ENCODE data around the gene KLF2.
"Not testable (repeated sequence)": the region's sequence is repeated elsewhere in the genome, so short reads cannot be mapped to it uniquely, and the experiment has no call there.

The KLF2 gene

GRCh38 chr19:16337809-16338469 is 13.3 kb downstream of the KLF2 start:
- Mint-ChIP-seq H3K9me3 (peaks cover 2 to 4% of the 10 kb centered on the region in 2 donors), H3K4me1 (peaks cover 40 to 65% of the 10 kb centered on the region in 2 donors), H3K27ac (peak overlapping the region; percentile 56), H3K36me3 (no peaks in the 10 kb centered on the region), H3K4me3 (peak overlapping the region in 1 of 2 donors; percentile 52), H3K27me3 (no peaks in the 10 kb centered on the region)
- DNase-seq (no peak), ATAC-seq (replicated peaks) (no peak)

- Mint-ChIP-seq H3K27me3 (no peaks in the 10 kb centered on the region), H3K36me3 (no peaks in the 10 kb centered on the region), H3K4me3 (peak overlapping the region; percentile 63 to 68), H3K9me3 (peaks cover 2 to 4% of the 10 kb centered on the region in 2 donors), H3K27ac (peak overlapping the region; percentile 91), H3K4me1 (peaks cover 42 to 69% of the 10 kb centered on the region in 2 donors)
- ATAC-seq (replicated peaks) (peak; percentile 57 to 66), DNase-seq (peak; percentile 73)
Observed at GRCh38 chr19:16338470-16339360, 14.1 kb downstream of the KLF2 start.

- DNase-seq = no peak
- Mint-ChIP-seq H3K36me3 (no peaks in the 10 kb centered on the region), H3K27me3 (no peaks in the 10 kb centered on the region), H3K4me1 (peaks cover 39 to 67% of the 10 kb centered on the region in 2 donors), H3K4me3 (peak overlapping the region; percentile 63 to 68), H3K27ac (no peak overlapping the region), H3K9me3 (peaks cover under 1 to 4% of the 10 kb centered on the region in 2 donors)
- ATAC-seq (replicated peaks) = peak in 1 of 2 donors; percentile 0
Observed at GRCh38 chr19:16339361-16339725, 14.7 kb downstream of the KLF2 start.

DNA sequence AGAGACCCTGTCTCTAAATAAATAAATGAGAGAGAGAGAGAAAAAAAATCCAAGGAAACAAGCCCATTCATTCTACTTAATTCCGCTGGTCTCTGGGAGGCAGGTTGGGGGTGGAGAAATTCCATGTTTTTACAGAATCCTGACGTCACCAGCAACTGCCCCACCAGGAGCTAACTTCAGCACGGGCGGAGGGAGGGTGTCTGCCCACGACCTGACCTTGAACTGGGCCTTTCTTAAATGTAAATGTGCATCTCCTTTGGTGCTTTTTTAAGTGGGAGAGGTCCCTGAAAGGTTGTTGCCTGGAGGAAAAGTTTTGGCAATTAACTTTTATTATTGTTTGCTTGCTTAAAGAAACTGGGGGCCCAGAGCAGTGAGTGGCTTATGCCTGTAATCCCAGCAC is 15.5 kb downstream of the KLF2 start:
- Mint-ChIP-seq H3K4me3 (no peak overlapping the region), H3K27me3 (no peaks in the 10 kb centered on the region), H3K4me1 (peaks cover 37 to 63% of the 10 kb centered on the region in 2 donors), H3K9me3 (peaks cover 0 to 4% of the 10 kb centered on the region in 2 donors), H3K36me3 (no peaks in the 10 kb centered on the region), H3K27ac (peak overlapping the region; percentile 25)
- ATAC-seq (replicated peaks) (no peak), DNase-seq (no peak)

DNA sequence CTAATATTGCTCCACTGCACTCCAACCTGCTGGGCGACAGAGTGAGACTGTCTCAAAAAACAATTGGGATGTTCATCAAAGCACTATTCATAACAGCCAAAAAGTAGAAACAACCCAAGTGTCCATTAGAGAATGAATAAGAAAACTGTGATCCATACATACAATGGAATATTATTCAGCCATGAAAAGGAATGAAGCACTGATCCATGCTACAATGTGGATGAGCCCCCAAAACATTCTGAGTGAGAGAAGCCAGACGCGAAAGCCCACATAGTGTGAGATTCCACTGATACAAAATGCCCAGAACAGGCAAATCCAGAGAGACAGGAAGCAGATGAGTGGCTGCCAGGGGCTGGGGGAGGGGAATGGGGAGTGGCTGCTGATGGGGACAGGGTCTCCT is 16.0 kb downstream of the KLF2 start:
- ATAC-seq (replicated peaks) (no peak), DNase-seq (no peak)
- H3K9me3 Mint-ChIP-seq = peaks cover 0 to 4% of the 10 kb centered on the region in 2 donors
- H3K27ac Mint-ChIP-seq = peak overlapping the region; percentile 59
- H3K4me3 Mint-ChIP-seq = peak overlapping the region in 1 of 2 donors; percentile 25
- H3K27me3 Mint-ChIP-seq = no peaks in the 10 kb centered on the region
- H3K4me1 Mint-ChIP-seq = peaks cover 37 to 63% of the 10 kb centered on the region in 2 donors
- H3K36me3 Mint-ChIP-seq = no peaks in the 10 kb centered on the region

- Mint-ChIP-seq H3K4me1 (peaks cover 37 to 57% of the 10 kb centered on the region in 2 donors), H3K4me3 (peak overlapping the region; percentile 62 to 66), H3K27me3 (no peaks in the 10 kb centered on the region), H3K9me3 (peaks cover 0 to 4% of the 10 kb centered on the region in 2 donors), H3K27ac (peak overlapping the region; percentile 97), H3K36me3 (peaks cover 0 to 2% of the 10 kb centered on the region in 2 donors)
- peak; percentile 80 for DNase-seq
- ATAC-seq (replicated peaks) = peak; percentile 79 to 84
Observed at GRCh38 chr19:16342002-16342715, 17.5 kb downstream of the KLF2 start.

DNA sequence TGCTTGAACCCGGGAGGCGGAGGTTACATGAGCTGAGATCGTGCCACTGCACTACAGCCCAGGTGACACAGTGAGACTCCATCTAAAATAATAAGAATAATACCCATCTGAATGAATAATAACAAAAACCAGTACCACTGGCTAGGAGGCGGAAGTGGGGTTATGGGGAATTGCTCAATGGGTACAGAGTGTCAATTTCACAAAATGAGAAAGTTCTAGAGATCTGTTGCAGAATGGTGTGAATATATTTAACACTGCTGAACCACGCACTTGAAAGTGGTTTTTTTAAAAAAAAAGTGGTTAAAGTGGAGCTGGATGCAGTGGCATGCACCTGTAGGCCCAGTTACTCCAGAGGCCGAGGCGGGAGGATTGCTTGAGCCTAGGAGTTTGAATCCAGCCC is 18.5 kb downstream of the KLF2 start:
- peaks cover 30 to 47% of the 10 kb centered on the region in 2 donors for H3K4me1 Mint-ChIP-seq
- peak overlapping the region; percentile 97 for H3K27ac Mint-ChIP-seq
- H3K36me3 Mint-ChIP-seq = peaks cover 0 to 2% of the 10 kb centered on the region in 2 donors
- no peak overlapping the region for H3K4me3 Mint-ChIP-seq
- ATAC-seq (replicated peaks) = no peak
- DNase-seq = no peak
- no peaks in the 10 kb centered on the region for H3K27me3 Mint-ChIP-seq
- peaks cover 0 to 4% of the 10 kb centered on the region in 2 donors for H3K9me3 Mint-ChIP-seq

- Mint-ChIP-seq H3K9me3 (peaks cover 0 to 4% of the 10 kb centered on the region in 2 donors), H3K27ac (no peak overlapping the region), H3K36me3 (peaks cover 5 to 6% of the 10 kb centered on the region in 2 donors), H3K4me1 (peaks cover 18 to 31% of the 10 kb centered on the region in 2 donors), H3K27me3 (no peaks in the 10 kb centered on the region), H3K4me3 (no peak overlapping the region)
- DNase-seq (no peak), ATAC-seq (replicated peaks) (no peak)
Observed at GRCh38 chr19:16345457-16345856, 20.8 kb downstream of the KLF2 start.

DNA sequence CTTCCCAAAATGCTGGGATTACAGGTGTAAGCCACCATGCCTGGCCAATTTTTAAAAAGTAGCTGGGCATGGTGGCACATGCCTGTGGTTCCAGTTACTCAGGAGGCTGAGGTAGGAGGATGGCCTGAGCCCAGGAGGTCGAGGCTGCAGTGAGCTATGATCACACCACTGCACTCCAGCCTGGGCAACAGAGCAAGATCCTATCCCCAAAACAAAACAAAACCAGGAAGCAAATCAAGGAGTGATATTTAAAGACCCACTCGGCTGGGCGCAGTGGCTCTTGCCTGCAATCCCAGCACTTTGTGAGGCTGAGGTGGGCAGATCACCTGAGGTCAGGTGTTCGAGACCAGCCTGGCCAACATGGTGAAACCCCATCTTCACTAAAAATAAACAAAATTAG is 22.5 kb downstream of the KLF2 start:
- ATAC-seq (replicated peaks); H3K36me3 Mint-ChIP-seq; H3K4me3 Mint-ChIP-seq; H3K27ac Mint-ChIP-seq; H3K27me3 Mint-ChIP-seq; H3K9me3 Mint-ChIP-seq; DNase-seq: not testable (repeated sequence)
- H3K4me1 Mint-ChIP-seq = peaks cover 20 to 34% of the 10 kb centered on the region in 2 donors

GRCh38 chr19:16347706-16348105 is 23.1 kb downstream of the KLF2 start:
- Mint-ChIP-seq H3K4me1 (peaks cover 17 to 34% of the 10 kb centered on the region in 2 donors), H3K36me3 (peaks cover 9 to 10% of the 10 kb centered on the region in 2 donors), H3K27ac (no peak overlapping the region), H3K27me3 (no peaks in the 10 kb centered on the region), H3K9me3 (no peaks in the 10 kb centered on the region), H3K4me3 (no peak overlapping the region)
- ATAC-seq (replicated peaks) (no peak), DNase-seq (no peak)

DNA sequence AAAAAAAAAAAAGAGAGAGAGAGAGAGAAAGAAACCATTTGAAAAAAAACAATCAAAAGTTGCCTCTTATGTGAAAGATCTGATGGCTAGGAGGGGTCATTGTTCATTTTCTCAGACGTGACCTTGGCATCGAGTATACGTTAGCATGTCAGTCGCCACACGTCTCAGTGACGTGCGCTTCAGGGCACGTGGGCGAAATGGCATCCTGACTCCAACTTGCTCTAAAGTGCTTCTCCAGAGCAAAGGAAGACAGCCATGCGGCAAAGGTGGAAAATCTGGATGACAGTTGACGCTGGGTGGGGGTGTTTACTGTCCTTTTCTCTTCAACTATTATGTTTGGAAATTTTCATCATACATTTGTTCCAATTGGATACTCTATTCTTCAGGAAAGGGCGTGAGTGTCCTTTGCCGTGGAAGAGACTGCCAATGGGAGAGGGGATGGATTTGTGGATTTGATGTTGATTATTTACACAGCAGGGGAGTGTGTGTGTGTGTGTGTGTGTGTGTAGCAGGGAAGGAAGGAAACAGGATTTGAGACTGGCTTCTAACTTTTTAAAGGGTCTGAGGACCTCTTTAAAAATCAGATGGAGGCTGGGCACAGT is 25.0 kb downstream of the KLF2 start:
- Mint-ChIP-seq H3K4me1 (peaks cover 14 to 31% of the 10 kb centered on the region in 2 donors), H3K27me3 (no peaks in the 10 kb centered on the region), H3K4me3 (no peak overlapping the region), H3K27ac (no peak overlapping the region), H3K36me3 (peaks cover 16 to 17% of the 10 kb centered on the region in 2 donors), H3K9me3 (no peaks in the 10 kb centered on the region)
- no peak for ATAC-seq (replicated peaks)
- no peak for DNase-seq

DNA sequence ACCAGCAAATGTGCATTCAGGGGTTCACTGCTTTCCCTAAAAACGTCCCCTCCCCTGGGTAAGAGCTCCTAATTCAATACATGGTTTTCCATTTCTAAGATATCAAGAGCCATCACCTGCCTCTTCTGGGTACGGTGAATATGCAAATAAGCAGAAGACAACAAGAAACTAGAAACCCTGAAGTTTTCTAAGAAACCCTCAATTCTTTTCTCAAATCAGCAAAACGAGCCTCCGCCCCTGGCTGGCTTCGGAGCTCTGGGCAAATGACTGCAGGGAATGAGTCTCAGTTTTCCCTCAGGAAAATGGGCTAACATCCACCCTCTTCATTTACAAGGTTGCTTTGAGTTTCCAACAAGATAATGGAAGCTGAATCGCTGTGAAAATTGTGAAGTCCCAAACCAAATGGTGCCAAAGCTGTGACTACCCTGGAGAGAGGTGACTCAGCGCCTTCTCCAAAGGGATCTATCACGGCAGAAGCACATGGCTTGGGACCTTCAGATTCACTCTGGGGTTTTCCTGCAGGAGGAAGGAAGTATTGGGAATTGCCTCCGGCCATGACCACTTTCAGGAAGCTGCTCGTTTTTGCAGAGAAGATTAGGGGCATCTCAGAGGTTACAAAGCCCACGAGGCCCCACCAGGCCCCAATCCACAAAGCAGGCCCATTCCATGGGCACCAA is 26.6 kb downstream of the KLF2 start:
- peak overlapping the region; percentile 53 for H3K27ac Mint-ChIP-seq
- peaks cover 21 to 31% of the 10 kb centered on the region in 2 donors for H3K4me1 Mint-ChIP-seq
- no peaks in the 10 kb centered on the region for H3K9me3 Mint-ChIP-seq
- no peak for DNase-seq
- ATAC-seq (replicated peaks) = no peak
- no peak overlapping the region for H3K4me3 Mint-ChIP-seq
- no peaks in the 10 kb centered on the region for H3K27me3 Mint-ChIP-seq
- H3K36me3 Mint-ChIP-seq = peaks cover 22 to 24% of the 10 kb centered on the region in 2 donors

GRCh38 chr19:16355293-16356043 is 30.8 kb downstream of the KLF2 start:
- Mint-ChIP-seq H3K36me3 (peaks cover 42 to 49% of the 10 kb centered on the region in 2 donors), H3K9me3 (peaks cover 0 to 2% of the 10 kb centered on the region in 2 donors), H3K4me3 (peak overlapping the region in 1 of 2 donors; percentile 1), H3K27me3 (no peaks in the 10 kb centered on the region), H3K4me1 (peaks cover 24 to 43% of the 10 kb centered on the region in 2 donors), H3K27ac (peak overlapping the region; percentile 76)
- ATAC-seq (replicated peaks) (peak; percentile 56 to 66), DNase-seq (no peak)

All from stimulated activated naive B cell treated with anti-CD40 and anti-IgM and Interleukin-4, amounts not matched to agents 10 μg/mL and 1 μg/mL and 100 μg/mL, for 72 hours (primary cell).